CD4-positive, alpha-beta memory T cell (primary cell): ENCODE measurements around the gene AHDC1. TPM values are rescaled to one million over a fixed set of nuclear protein-coding genes. Genes with fewer than 3 reads are reported as not detected.

ENCODE experiments used
- CTCF ChIA-PET: fragments of 350-600 bp; sonication (Branson Sonifier 250); formaldehyde crosslinking; loops from one replicate; lab custom pipeline; 2021; ENCODE audit warnings: inconsistent platforms; ENCODE audit not compliant: partially characterized antibody; lab: Charles Lee
- POLR2A ChIA-PET: fragments of 350-600 bp; sonication (Branson Sonifier 250); formaldehyde crosslinking; loops from one replicate; lab custom pipeline; 2021; ENCODE audit not compliant: partially characterized antibody; lab: Charles Lee
- DNase-seq, 5 donors: peaks; one replicate each; pipeline versions ENCODE4 v3.0.0 to v3.0.0-alpha.2; 2020 to 2022; ENCODE audit warnings: mixed read lengths in 1 of 5
- H3K27ac ChIP-seq: one replicate; pipeline ENCODE4 v1.7.0; 2013; ENCODE audit warnings: low read depth, low read length
- H3K27me3 ChIP-seq: 2 replicates; pipeline ENCODE4 v1.7.0; 2013; ENCODE audit warnings: mild to moderate bottlenecking, low read length, moderate library complexity; ENCODE audit not compliant: insufficient read depth
- H3K36me3 ChIP-seq: 2 replicates; pipeline ENCODE4 v1.7.0; 2013; ENCODE audit warnings: mild to moderate bottlenecking, low read length, moderate library complexity; ENCODE audit not compliant: insufficient read depth
- H3K4me1 ChIP-seq: 2 replicates; pipeline ENCODE4 v1.7.0; 2013; ENCODE audit warnings: mild to moderate bottlenecking, low read length, moderate library complexity; ENCODE audit not compliant: insufficient read depth
- H3K4me3 ChIP-seq, 2 donors: one replicate each; pipeline ENCODE4 v1.7.0; 2013; ENCODE audit warnings: low read length in 2 of 2, mild to moderate bottlenecking in 1 of 2
- H3K9me3 ChIP-seq, 2 donors: one replicate each; pipeline ENCODE4 v1.7.0; 2013; ENCODE audit warnings: low read length in 2 of 2, control low read depth in 1 of 2; ENCODE audit not compliant: control insufficient read depth in 1 of 2
- H3K27ac Mint-ChIP-seq, 7 donors: one replicate each; pipeline ENCODE4 v1.8.0; 2020 to 2021; ENCODE audit warnings: mixed read lengths in 7 of 7, mild to moderate bottlenecking in 6 of 7, inconsistent platforms in 3 of 7, moderate library complexity in 3 of 7
- H3K27me3 Mint-ChIP-seq, 2 donors: one replicate each; pipeline ENCODE4 v1.8.0; 2020 to 2021; ENCODE audit warnings: mixed read lengths in 2 of 2
- H3K36me3 Mint-ChIP-seq, 2 donors: one replicate each; pipeline ENCODE4 v1.8.0; 2020 to 2021; ENCODE audit warnings: mixed read lengths in 2 of 2, inconsistent platforms in 1 of 2, mild to moderate bottlenecking in 1 of 2
- H3K4me1 Mint-ChIP-seq, 4 donors: one replicate each; pipeline ENCODE4 v1.8.0; 2020 to 2021; ENCODE audit warnings: mixed read lengths in 4 of 4, mild to moderate bottlenecking in 1 of 4
- H3K4me3 Mint-ChIP-seq, 8 donors: one replicate each; pipeline ENCODE4 v1.8.0; 2020 to 2021; ENCODE audit warnings: mixed read lengths in 8 of 8, mild to moderate bottlenecking in 7 of 8, moderate library complexity in 6 of 8, inconsistent platforms in 3 of 8
- H3K9me3 Mint-ChIP-seq, 8 donors: one replicate each; pipeline ENCODE4 v1.8.0; 2020 to 2021; ENCODE audit warnings: mixed read lengths in 8 of 8, mild to moderate bottlenecking in 5 of 8, inconsistent platforms in 3 of 8, moderate library complexity in 1 of 8
- intact Hi-C: fragments of 100-400 bp; cut with micrococcal nuclease; formaldehyde crosslinking; loops from one replicate; pipeline ENCODE4 v1.15.1; 2023
- polyA plus RNA-seq, 2 donors: library from polyadenylated mRNA; unstranded; fragments of 300-500 nt; fragmentation: Illumina TruSeq; gene quantifications; one replicate each; pipeline ENCODE4 v1.2.3, GENCODE V29; 2021
- total RNA-seq, 2 experiments: library from RNA; stranded (reverse); gene quantifications; one replicate each; pipeline ENCODE4 v1.2.3, GENCODE V29; 2021

Gene AHDC1
- total and polyA plus RNA-seq, 4 experiments from 2014 or later: 0.02 to 19.2 (median 10.0) TPM

- ChIA-PET POLR2A (interaction anchor here (0.6 to 5.4 kb wide), 5 partner anchors 9 to 134 kb away, joined by 3 to 81 read pairs (median 3); no protein-coding TSS in a partner anchor), CTCF (interaction anchor here (0.7 to 2.3 kb wide), 3 partner anchors 61 to 76 kb away, joined by 3 to 8 read pairs (median 3); no protein-coding TSS in a partner anchor)
- Mint-ChIP-seq H3K27me3 (peaks cover 0 to 3% of the 10 kb centered on the region in 2 donors), H3K27ac (peak overlapping the region in 5 of 7 donors; percentile 29 to 76 (median 52)), H3K4me3 (peak overlapping the region in 7 of 8 donors; percentile 11 to 59 (median 46)), H3K4me1 (peaks cover 16 to 30% (median 23%) of the 10 kb centered on the region in 4 donors), H3K9me3 (peaks cover 0 to 10% (median 0%) of the 10 kb centered on the region in 8 donors), H3K36me3 (peaks cover 0 to 19% of the 10 kb centered on the region in 2 donors)
- H3K27me3 ChIP-seq: no peaks in the 10 kb centered on the region
- peaks cover 19% of the 10 kb centered on the region for H3K4me1 ChIP-seq
- DNase-seq: no peak
- no peaks in the 10 kb centered on the region for H3K36me3 ChIP-seq
- H3K27ac ChIP-seq: no peak overlapping the region
- intact Hi-C loops: no loop called here
- no peak overlapping the region for H3K4me3 ChIP-seq
- H3K9me3 ChIP-seq: no peaks in the 10 kb centered on the region
Observed at GRCh38 chr1:27491748-27492700, 111.9 kb downstream of the AHDC1 start.

- Mint-ChIP-seq H3K27ac (peak within 1 kb of the TSS; percentile 97 to 99 (median 99)), H3K27me3 (peaks cover 0 to 3% of the 10 kb centered on the region in 2 donors), H3K9me3 (peaks cover 0 to 10% (median 0%) of the 10 kb centered on the region in 8 donors), H3K4me3 (peak within 1 kb of the TSS; percentile 95 to 100 (median 97)), H3K36me3 (peaks cover 0 to 19% of the 10 kb centered on the region in 2 donors), H3K4me1 (peaks cover 18 to 44% (median 26%) of the 10 kb centered on the region in 4 donors)
- no peaks in the 10 kb centered on the region for H3K36me3 ChIP-seq
- DNase-seq: peak; percentile 97 to 98 (median 97)
- ChIA-PET POLR2A (interaction anchor here (0.6 to 5.4 kb wide), 38 partner anchors 8 to 746 kb away, joined by 3 to 81 read pairs (median 4); partner anchors contain the start of genes ATP5IF1, FAM76A, IFI6 and SYTL1), CTCF (interaction anchor here (0.6 to 2.3 kb wide), 6 partner anchors 53 to 179 kb away, joined by 3 to 8 read pairs (median 3); no protein-coding TSS in a partner anchor)
- H3K27ac ChIP-seq: peak within 1 kb of the TSS; percentile 87
- intact Hi-C loops: loop anchor here (1.0 kb wide), 3 partner anchors 32 to 173 kb away; no protein-coding TSS in a partner anchor
- peak within 1 kb of the TSS; percentile 44 to 100 for H3K4me3 ChIP-seq
- H3K9me3 ChIP-seq: no peaks in the 10 kb centered on the region
- H3K27me3 ChIP-seq: no peaks in the 10 kb centered on the region
- peaks cover 31% of the 10 kb centered on the region for H3K4me1 ChIP-seq
Observed at GRCh38 chr1:27489973-27490741, 113.8 kb downstream of the AHDC1 start, which contains the start of gene WASF2. TSS of gene WASF2 (minus strand) at chr1:27490167. CDS start at chr1:27428890, 61,277 bp downstream.

- peak in 4 of 5 donors; percentile 44 to 59 (median 50) for DNase-seq
- H3K36me3 Mint-ChIP-seq: peaks cover 0 to 19% of the 10 kb centered on the region in 2 donors
- Histone ChIP-seq H3K27me3 (no peaks in the 10 kb centered on the region), H3K27ac (peak overlapping the region; percentile 87), H3K4me1 (peaks cover 37% of the 10 kb centered on the region), H3K9me3 (no peaks in the 10 kb centered on the region), H3K36me3 (no peaks in the 10 kb centered on the region), H3K4me3 (peak overlapping the region; percentile 44 to 100)
- peak overlapping the region; percentile 95 to 100 (median 97) for H3K4me3 Mint-ChIP-seq
- peak overlapping the region; percentile 94 to 99 (median 95) for H3K27ac Mint-ChIP-seq
- H3K9me3 Mint-ChIP-seq: peaks cover 0 to 10% (median 0%) of the 10 kb centered on the region in 8 donors
- CTCF ChIA-PET: interaction anchor here (1.6 to 2.3 kb wide), 4 partner anchors 59 to 119 kb away, joined by 3 to 9 read pairs (median 6); no protein-coding TSS in a partner anchor
- peaks cover 20 to 48% (median 30%) of the 10 kb centered on the region in 4 donors for H3K4me1 Mint-ChIP-seq
- POLR2A ChIA-PET: interaction anchor here (0.6 to 5.4 kb wide), 28 partner anchors 7 to 746 kb away, joined by 3 to 81 read pairs (median 6); partner anchors contain the start of genes ATP5IF1, FAM76A, IFI6 and SYTL1
- intact Hi-C loops: no loop called here
- peaks cover 0 to 3% of the 10 kb centered on the region in 2 donors for H3K27me3 Mint-ChIP-seq
Observed at GRCh38 chr1:27489501-27489972, 114.4 kb downstream of the AHDC1 start.

- Histone ChIP-seq H3K27ac (peak overlapping the region; percentile 87), H3K4me1 (peaks cover 48% of the 10 kb centered on the region), H3K9me3 (no peaks in the 10 kb centered on the region), H3K4me3 (peak overlapping the region; percentile 44 to 100), H3K27me3 (no peaks in the 10 kb centered on the region), H3K36me3 (no peaks in the 10 kb centered on the region)
- intact Hi-C loops: no loop called here
- Mint-ChIP-seq H3K4me1 (peaks cover 29 to 57% (median 41%) of the 10 kb centered on the region in 4 donors), H3K36me3 (peaks cover 0 to 26% of the 10 kb centered on the region in 2 donors), H3K9me3 (peaks cover 0 to 10% (median 0%) of the 10 kb centered on the region in 8 donors), H3K27ac (peak overlapping the region; percentile 63 to 99 (median 95)), H3K4me3 (peak overlapping the region; percentile 94 to 99 (median 97)), H3K27me3 (peaks cover 0 to 3% of the 10 kb centered on the region in 2 donors)
- peak in 4 of 5 donors; percentile 22 to 33 (median 24) for DNase-seq
- ChIA-PET POLR2A (interaction anchor here (0.7 to 5.4 kb wide), 5 partner anchors 8 to 181 kb away, joined by 3 to 81 read pairs (median 7); no protein-coding TSS in a partner anchor), CTCF (interaction anchor here (0.5 to 1.9 kb wide), 3 partner anchors 38 to 72 kb away, joined by 3 to 9 read pairs (median 3); no protein-coding TSS in a partner anchor)
Observed at GRCh38 chr1:27487966-27488884, 115.7 kb downstream of the AHDC1 start.

- Mint-ChIP-seq H3K9me3 (peaks cover 0 to 10% (median 0%) of the 10 kb centered on the region in 8 donors), H3K4me1 (peaks cover 35 to 76% (median 53%) of the 10 kb centered on the region in 4 donors), H3K36me3 (peaks cover 0 to 29% of the 10 kb centered on the region in 2 donors), H3K4me3 (no peak overlapping the region), H3K27ac (peak overlapping the region in 1 of 7 donors; percentile 35), H3K27me3 (peaks cover 0 to 3% of the 10 kb centered on the region in 2 donors)
- CTCF ChIA-PET: no interaction called here
- Histone ChIP-seq H3K9me3 (no peaks in the 10 kb centered on the region), H3K36me3 (no peaks in the 10 kb centered on the region), H3K27me3 (no peaks in the 10 kb centered on the region), H3K4me3 (no peak overlapping the region), H3K4me1 (peaks cover 55% of the 10 kb centered on the region), H3K27ac (no peak overlapping the region)
- no peak for DNase-seq
- POLR2A ChIA-PET: no interaction called here
- intact Hi-C loops: no loop called here
Observed at GRCh38 chr1:27485363-27485762, 118.6 kb downstream of the AHDC1 start.
